MM.1S (cell line): ENCODE measurements around the gene FRK.

ENCODE experiments used
- EZH2 ChIP-seq: fragments of 300-600 bp; sonication (generic); optimal IDR thresholded peaks from 2 replicates; pipeline ENCODE3; 2017; ENCODE audit warnings: low read depth, mild to moderate bottlenecking, antibody characterized with exemption, low read length, mixed read lengths
- TF ChIP-seq, protein P1 (sequence below): fragments of 300-600 bp; sonication (generic); IDR thresholded peaks from 2 replicates; pipeline ENCODE4 v1.5.1; 2016; ENCODE audit warnings: antibody characterized with exemption, low read length, mixed read lengths

GRCh38 chr6:116028233-116028632, 32.5 kb downstream of the FRK start:
- TF ChIP-seq, protein P1, sequence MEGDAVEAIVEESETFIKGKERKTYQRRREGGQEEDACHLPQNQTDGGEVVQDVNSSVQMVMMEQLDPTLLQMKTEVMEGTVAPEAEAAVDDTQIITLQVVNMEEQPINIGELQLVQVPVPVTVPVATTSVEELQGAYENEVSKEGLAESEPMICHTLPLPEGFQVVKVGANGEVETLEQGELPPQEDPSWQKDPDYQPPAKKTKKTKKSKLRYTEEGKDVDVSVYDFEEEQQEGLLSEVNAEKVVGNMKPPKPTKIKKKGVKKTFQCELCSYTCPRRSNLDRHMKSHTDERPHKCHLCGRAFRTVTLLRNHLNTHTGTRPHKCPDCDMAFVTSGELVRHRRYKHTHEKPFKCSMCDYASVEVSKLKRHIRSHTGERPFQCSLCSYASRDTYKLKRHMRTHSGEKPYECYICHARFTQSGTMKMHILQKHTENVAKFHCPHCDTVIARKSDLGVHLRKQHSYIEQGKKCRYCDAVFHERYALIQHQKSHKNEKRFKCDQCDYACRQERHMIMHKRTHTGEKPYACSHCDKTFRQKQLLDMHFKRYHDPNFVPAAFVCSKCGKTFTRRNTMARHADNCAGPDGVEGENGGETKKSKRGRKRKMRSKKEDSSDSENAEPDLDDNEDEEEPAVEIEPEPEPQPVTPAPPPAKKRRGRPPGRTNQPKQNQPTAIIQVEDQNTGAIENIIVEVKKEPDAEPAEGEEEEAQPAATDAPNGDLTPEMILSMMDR: no peak
- TF ChIP-seq EZH2: no peak
